ENCODE measurements around the gene KCNA5. TPM values are rescaled to one million over a fixed set of nuclear protein-coding genes. Genes with fewer than 3 reads are reported as not detected.

KCNA5 gene
- total and polyA plus RNA-seq, 2 experiments from 2014 or later = 1.4 to 5.1 TPM

- Histone ChIP-seq H3K27ac (no peak overlapping the region), H3K9me3 (ENCODE audit: low read depth) (no peaks in the 10 kb centered on the region), H3K36me3 (no peaks in the 10 kb centered on the region), H3K4me3 (no peak overlapping the region), H3K27me3 (peaks cover 22% of the 10 kb centered on the region), H3K4me1 (ENCODE audit: low read depth) (peaks cover 22% of the 10 kb centered on the region)
- no peak for DNase-seq (ENCODE audit: low read depth in 1 of 2, low spot score in 1 of 2)
- TF ChIP-seq, protein P1, sequence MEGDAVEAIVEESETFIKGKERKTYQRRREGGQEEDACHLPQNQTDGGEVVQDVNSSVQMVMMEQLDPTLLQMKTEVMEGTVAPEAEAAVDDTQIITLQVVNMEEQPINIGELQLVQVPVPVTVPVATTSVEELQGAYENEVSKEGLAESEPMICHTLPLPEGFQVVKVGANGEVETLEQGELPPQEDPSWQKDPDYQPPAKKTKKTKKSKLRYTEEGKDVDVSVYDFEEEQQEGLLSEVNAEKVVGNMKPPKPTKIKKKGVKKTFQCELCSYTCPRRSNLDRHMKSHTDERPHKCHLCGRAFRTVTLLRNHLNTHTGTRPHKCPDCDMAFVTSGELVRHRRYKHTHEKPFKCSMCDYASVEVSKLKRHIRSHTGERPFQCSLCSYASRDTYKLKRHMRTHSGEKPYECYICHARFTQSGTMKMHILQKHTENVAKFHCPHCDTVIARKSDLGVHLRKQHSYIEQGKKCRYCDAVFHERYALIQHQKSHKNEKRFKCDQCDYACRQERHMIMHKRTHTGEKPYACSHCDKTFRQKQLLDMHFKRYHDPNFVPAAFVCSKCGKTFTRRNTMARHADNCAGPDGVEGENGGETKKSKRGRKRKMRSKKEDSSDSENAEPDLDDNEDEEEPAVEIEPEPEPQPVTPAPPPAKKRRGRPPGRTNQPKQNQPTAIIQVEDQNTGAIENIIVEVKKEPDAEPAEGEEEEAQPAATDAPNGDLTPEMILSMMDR (IDR thresholded peaks at IDR 0.05; ENCODE audit: low read depth, low read length) = no peak
Observed at GRCh38 chr12:5047729-5048128, 4.0 kb downstream of the KCNA5 start.

DNA sequence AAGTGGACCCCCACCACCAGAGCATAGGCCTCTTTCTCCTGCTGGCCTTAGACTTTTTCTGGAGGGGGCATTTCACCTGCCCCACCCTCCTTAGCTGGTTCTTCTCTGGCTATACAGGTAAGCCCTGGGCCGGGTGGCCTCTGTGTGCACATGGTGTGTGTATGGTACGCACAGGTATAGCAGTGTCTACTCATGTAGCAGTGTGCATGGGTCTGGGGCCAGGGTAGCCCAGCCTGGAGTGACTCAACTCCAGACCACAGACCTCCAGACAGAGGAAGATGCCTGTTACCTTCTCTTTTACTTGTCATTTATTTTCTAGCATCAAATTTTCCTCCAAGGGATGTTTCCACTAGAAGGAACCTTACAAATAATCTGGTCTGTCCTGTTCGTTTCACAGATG, 6.9 kb downstream of the KCNA5 start:
- Histone ChIP-seq H3K4me3 (no peak overlapping the region), H3K4me1 (ENCODE audit: low read depth) (peaks cover 25% of the 10 kb centered on the region), H3K27ac (no peak overlapping the region), H3K27me3 (no peaks in the 10 kb centered on the region), H3K9me3 (ENCODE audit: low read depth) (no peaks in the 10 kb centered on the region), H3K36me3 (no peaks in the 10 kb centered on the region)
- TF ChIP-seq, protein P1 (IDR thresholded peaks at IDR 0.05; ENCODE audit: low read depth, low read length) = no peak
- no peak for DNase-seq (ENCODE audit: low read depth in 1 of 2, low spot score in 1 of 2)

DNA sequence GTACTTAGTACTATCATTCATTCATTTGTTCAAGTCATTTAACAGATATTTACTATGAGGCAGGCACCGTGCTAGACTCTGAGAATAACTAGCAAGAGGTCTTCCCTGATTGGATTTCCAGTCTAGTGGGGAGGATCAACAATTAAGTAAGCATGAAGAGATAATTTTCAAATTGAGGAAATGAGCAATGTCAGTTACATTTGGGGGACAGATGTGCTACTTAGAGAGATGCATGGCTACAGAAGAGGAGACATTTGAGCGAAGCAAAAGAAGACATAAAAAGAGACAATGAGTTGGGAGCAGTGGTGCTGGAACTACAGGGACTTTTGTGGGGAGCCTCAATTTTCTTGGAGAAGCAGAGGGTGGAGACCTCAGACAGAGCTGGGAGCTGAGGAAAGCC, 7.7 kb downstream of the KCNA5 start:
- no peak overlapping the region for H3K27ac ChIP-seq
- no peaks in the 10 kb centered on the region for H3K27me3 ChIP-seq
- no peak for DNase-seq (ENCODE audit: low read depth in 1 of 2, low spot score in 1 of 2)
- H3K9me3 ChIP-seq (ENCODE audit: low read depth) = no peaks in the 10 kb centered on the region
- TF ChIP-seq, protein P1 (IDR thresholded peaks at IDR 0.05; ENCODE audit: low read depth, low read length) = no peak
- no peaks in the 10 kb centered on the region for H3K36me3 ChIP-seq
- H3K4me3 ChIP-seq = no peak overlapping the region
- peaks cover 25% of the 10 kb centered on the region for H3K4me1 ChIP-seq (ENCODE audit: low read depth)

DNA sequence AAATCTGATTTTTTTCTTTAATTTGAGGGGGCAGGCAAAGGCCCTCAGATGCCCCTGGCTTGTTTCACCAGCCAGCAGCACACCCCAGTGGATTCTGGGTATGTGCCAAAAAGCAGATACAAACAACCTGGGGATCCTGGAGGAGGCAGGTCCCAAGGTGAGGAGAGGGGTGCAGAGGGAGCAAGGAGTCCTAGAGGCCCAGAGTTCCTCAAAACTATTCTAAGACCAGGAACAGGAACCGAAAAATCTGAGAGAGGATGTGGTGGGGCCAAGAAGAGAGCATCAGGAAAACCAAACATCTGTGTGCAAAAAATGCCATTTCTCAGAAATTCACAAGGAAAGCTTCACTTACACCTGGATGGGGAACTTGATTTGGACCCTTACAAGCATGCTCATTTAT, 8.2 kb downstream of the KCNA5 start:
- Histone ChIP-seq H3K4me3 (no peak overlapping the region), H3K4me1 (ENCODE audit: low read depth) (peaks cover 20% of the 10 kb centered on the region), H3K36me3 (no peaks in the 10 kb centered on the region), H3K27ac (no peak overlapping the region), H3K9me3 (ENCODE audit: low read depth) (no peaks in the 10 kb centered on the region), H3K27me3 (no peaks in the 10 kb centered on the region)
- no peak for DNase-seq (ENCODE audit: low read depth in 1 of 2, low spot score in 1 of 2)
- TF ChIP-seq, protein P1 (IDR thresholded peaks at IDR 0.05; ENCODE audit: low read depth, low read length) = no peak

GRCh38 chr12:5052348-5052747, 8.7 kb downstream of the KCNA5 start:
- H3K4me1 ChIP-seq (ENCODE audit: low read depth) = peaks cover 16% of the 10 kb centered on the region
- no peak overlapping the region for H3K4me3 ChIP-seq
- no peaks in the 10 kb centered on the region for H3K36me3 ChIP-seq
- TF ChIP-seq, protein P1 (IDR thresholded peaks at IDR 0.05; ENCODE audit: low read depth, low read length) = no peak
- no peaks in the 10 kb centered on the region for H3K9me3 ChIP-seq (ENCODE audit: low read depth)
- no peak overlapping the region for H3K27ac ChIP-seq
- DNase-seq (ENCODE audit: low read depth in 1 of 2, low spot score in 1 of 2) = peak in 1 of 2 donors; percentile 44
- H3K27me3 ChIP-seq = no peaks in the 10 kb centered on the region

DNA sequence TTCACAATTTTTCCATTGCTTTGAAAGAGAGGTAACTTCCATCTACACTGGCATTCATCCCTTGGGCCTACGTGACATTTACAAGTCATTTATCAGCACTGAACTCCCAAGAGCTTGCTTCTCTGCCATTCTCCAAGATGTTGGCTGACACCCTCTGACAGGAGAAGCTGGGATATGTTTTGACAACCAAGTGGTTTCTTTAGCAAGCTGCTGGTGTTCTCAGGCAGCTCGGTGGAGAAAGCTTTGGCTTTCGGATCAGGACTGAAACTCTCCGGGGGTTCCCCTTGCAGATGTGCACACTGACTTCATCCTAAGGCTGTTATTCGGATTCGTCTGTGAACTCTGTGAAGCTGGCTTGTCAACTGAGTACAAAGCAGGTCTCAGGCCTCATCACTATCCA, 15.7 kb downstream of the KCNA5 start:
- Histone ChIP-seq H3K4me1 (ENCODE audit: low read depth) (peaks cover 40% of the 10 kb centered on the region), H3K36me3 (no peaks in the 10 kb centered on the region), H3K9me3 (ENCODE audit: low read depth) (no peaks in the 10 kb centered on the region), H3K27me3 (no peaks in the 10 kb centered on the region), H3K27ac (peak overlapping the region; percentile 70), H3K4me3 (no peak overlapping the region)
- peak in 1 of 2 donors; percentile 64 for DNase-seq (ENCODE audit: low read depth in 1 of 2, low spot score in 1 of 2)
- TF ChIP-seq, protein P1 (IDR thresholded peaks at IDR 0.05; ENCODE audit: low read depth, low read length) = no peak
